GM12801 (cell line): ENCODE measurements around the gene EPHB1.

ENCODE experiments used
- CTCF ChIP-seq: IDR thresholded peaks from one replicate; pipeline ENCODE4 v1.5.1; 2011; ENCODE audit warnings: control low read depth; ENCODE audit not compliant: insufficient read length; ENCODE audit errors: extremely low read depth

EPHB1 gene

GRCh38 chr3:135000465-135000864 is 205.4 kb downstream of the EPHB1 start:
- TF ChIP-seq CTCF: no peak

DNA sequence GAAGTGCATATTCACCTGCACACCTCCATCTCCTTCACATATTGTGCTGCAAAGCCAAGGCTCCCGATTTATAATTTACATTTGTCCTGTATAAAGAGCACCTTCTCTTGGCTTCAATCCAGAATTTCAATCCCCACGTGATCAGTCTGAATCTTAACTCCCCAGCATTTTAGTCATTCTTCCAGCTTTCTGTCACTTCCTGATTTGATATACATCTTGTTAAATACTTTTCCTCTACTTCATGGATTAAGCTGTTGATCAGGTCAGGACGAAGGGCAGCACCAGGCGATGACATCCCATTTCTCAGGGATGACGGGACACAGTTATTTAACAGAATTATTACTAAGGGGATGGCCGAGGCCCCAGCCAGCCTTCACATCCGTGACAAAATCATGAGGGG is 212.5 kb downstream of the EPHB1 start:
- TF ChIP-seq CTCF: no peak

DNA sequence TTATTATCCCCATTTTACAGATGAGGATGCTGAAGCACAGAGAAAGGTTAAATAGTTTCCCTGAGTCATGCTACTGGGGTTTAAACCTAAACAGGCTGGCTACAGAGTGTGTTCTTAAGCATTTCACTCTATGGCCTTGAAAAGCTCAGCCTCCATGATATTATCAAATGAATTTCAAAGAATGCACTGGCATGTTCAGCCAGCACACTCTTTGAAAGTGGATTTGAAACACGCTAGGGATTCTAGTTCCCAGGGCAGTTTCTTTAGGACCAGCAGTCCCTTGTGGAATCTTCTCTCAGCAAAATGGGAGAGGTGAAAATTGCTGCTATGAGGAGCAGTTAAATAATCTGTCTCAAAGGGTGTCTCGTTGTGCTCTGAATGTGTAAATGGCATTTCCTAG is 213.3 kb downstream of the EPHB1 start:
- TF ChIP-seq CTCF: no peak

GRCh38 chr3:135009014-135009413 is 214.0 kb downstream of the EPHB1 start:
- TF ChIP-seq CTCF: no peak

DNA sequence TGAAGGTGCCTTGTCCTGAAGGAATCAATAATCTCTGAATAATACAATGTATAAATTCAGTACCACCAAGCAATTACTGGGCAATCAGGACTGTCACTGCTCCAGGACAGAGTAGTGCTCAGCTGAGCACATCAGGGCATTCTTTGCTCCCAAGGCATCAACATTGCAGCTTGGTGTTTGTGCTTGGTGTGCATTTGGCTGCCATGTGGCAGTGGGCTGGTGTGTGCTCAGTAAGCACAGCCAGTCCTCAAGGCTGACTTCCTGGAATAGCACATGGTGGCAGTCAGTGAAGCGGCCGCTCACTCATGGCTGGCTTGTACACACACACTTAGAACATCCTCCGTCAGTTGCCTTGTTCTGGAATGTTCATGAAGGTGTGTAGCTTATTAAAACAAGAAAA is 217.0 kb downstream of the EPHB1 start:
- TF ChIP-seq CTCF: no peak

- no peak for TF ChIP-seq CTCF
Measured at GRCh38 chr3:135013206-135013605, 218.1 kb downstream of the EPHB1 start.

GRCh38 chr3:135014566-135014965 is 219.5 kb downstream of the EPHB1 start:
- no peak for TF ChIP-seq CTCF
